Measurements from ENCODE around the gene TNS2. TPM values are rescaled to one million over a fixed set of nuclear protein-coding genes. Genes with fewer than 3 reads are reported as not detected.

TNS2 gene
- total and polyA plus RNA-seq, 2 of the 13 experiments (the other 11 are each of a cell fraction or from before 2014, with no cell fraction given) = 8.9 to 20.4 TPM

GRCh38 chr12:53046655-53047220 is 3.1 kb upstream of the TNS2 start (continued):
- TF ChIP-seq, protein P1, sequence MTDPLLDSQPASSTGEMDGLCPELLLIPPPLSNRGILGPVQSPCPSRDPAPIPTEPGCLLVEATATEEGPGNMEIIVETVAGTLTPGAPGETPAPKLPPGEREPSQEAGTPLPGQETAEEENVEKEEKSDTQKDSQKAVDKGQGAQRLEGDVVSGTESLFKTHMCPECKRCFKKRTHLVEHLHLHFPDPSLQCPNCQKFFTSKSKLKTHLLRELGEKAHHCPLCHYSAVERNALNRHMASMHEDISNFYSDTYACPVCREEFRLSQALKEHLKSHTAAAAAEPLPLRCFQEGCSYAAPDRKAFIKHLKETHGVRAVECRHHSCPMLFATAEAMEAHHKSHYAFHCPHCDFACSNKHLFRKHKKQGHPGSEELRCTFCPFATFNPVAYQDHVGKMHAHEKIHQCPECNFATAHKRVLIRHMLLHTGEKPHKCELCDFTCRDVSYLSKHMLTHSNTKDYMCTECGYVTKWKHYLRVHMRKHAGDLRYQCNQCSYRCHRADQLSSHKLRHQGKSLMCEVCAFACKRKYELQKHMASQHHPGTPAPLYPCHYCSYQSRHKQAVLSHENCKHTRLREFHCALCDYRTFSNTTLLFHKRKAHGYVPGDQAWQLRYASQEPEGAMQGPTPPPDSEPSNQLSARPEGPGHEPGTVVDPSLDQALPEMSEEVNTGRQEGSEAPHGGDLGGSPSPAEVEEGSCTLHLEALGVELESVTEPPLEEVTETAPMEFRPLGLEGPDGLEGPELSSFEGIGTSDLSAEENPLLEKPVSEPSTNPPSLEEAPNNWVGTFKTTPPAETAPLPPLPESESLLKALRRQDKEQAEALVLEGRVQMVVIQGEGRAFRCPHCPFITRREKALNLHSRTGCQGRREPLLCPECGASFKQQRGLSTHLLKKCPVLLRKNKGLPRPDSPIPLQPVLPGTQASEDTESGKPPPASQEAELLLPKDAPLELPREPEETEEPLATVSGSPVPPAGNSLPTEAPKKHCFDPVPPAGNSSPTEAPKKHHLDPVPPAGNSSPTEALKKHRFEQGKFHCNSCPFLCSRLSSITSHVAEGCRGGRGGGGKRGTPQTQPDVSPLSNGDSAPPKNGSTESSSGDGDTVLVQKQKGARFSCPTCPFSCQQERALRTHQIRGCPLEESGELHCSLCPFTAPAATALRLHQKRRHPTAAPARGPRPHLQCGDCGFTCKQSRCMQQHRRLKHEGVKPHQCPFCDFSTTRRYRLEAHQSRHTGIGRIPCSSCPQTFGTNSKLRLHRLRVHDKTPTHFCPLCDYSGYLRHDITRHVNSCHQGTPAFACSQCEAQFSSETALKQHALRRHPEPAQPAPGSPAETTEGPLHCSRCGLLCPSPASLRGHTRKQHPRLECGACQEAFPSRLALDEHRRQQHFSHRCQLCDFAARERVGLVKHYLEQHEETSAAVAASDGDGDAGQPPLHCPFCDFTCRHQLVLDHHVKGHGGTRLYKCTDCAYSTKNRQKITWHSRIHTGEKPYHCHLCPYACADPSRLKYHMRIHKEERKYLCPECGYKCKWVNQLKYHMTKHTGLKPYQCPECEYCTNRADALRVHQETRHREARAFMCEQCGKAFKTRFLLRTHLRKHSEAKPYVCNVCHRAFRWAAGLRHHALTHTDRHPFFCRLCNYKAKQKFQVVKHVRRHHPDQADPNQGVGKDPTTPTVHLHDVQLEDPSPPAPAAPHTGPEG (CRISPR knock-in tag; IDR thresholded peaks at IDR 0.05) = 0 out of 2 replicates have a peak, but pooled peaks have one; percentile 50
- TF ChIP-seq, protein P2, sequence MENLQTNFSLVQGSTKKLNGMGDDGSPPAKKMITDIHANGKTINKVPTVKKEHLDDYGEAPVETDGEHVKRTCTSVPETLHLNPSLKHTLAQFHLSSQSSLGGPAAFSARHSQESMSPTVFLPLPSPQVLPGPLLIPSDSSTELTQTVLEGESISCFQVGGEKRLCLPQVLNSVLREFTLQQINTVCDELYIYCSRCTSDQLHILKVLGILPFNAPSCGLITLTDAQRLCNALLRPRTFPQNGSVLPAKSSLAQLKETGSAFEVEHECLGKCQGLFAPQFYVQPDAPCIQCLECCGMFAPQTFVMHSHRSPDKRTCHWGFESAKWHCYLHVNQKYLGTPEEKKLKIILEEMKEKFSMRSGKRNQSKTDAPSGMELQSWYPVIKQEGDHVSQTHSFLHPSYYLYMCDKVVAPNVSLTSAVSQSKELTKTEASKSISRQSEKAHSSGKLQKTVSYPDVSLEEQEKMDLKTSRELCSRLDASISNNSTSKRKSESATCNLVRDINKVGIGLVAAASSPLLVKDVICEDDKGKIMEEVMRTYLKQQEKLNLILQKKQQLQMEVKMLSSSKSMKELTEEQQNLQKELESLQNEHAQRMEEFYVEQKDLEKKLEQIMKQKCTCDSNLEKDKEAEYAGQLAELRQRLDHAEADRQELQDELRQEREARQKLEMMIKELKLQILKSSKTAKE (CRISPR knock-in tag; IDR thresholded peaks at IDR 0.05; ENCODE audit: borderline replicate concordance) = no peak
- TF ChIP-seq, protein P3, sequence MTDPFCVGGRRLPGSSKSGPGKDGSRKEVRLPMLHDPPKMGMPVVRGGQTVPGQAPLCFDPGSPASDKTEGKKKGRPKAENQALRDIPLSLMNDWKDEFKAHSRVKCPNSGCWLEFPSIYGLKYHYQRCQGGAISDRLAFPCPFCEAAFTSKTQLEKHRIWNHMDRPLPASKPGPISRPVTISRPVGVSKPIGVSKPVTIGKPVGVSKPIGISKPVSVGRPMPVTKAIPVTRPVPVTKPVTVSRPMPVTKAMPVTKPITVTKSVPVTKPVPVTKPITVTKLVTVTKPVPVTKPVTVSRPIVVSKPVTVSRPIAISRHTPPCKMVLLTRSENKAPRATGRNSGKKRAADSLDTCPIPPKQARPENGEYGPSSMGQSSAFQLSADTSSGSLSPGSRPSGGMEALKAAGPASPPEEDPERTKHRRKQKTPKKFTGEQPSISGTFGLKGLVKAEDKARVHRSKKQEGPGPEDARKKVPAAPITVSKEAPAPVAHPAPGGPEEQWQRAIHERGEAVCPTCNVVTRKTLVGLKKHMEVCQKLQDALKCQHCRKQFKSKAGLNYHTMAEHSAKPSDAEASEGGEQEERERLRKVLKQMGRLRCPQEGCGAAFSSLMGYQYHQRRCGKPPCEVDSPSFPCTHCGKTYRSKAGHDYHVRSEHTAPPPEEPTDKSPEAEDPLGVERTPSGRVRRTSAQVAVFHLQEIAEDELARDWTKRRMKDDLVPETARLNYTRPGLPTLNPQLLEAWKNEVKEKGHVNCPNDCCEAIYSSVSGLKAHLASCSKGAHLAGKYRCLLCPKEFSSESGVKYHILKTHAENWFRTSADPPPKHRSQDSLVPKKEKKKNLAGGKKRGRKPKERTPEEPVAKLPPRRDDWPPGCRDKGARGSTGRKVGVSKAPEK (CRISPR knock-in tag; IDR thresholded peaks at IDR 0.05; ENCODE audit: borderline replicate concordance) = no peak
- TF ChIP-seq TRIM24 (CRISPR knock-in tag; IDR thresholded peaks at IDR 0.05) = no peak
- TF ChIP-seq ZNF256 (CRISPR knock-in tag; conservative IDR thresholded peaks at IDR 0.05) = no peak
- TF ChIP-seq PPARG (CRISPR knock-in tag; conservative IDR thresholded peaks at IDR 0.05) = no peak
- no peak for TF ChIP-seq ARNTL (CRISPR knock-in tag; IDR thresholded peaks at IDR 0.05)
- no peak for TF ChIP-seq ZFP36L1 (CRISPR knock-in tag; IDR thresholded peaks at IDR 0.05)
- no peak for TF ChIP-seq WIZ (CRISPR knock-in tag; IDR thresholded peaks at IDR 0.05)
- TF ChIP-seq MXD3 (CRISPR knock-in tag; IDR thresholded peaks at IDR 0.05) = no peak; the same call in 1 of the 2 replicates
- peak; percentile 52; the same call in 1 of the 2 replicates for TF ChIP-seq MEIS1 (CRISPR knock-in tag; IDR thresholded peaks at IDR 0.05; ENCODE audit: borderline replicate concordance)
- TF ChIP-seq SATB2 (CRISPR knock-in tag; IDR thresholded peaks at IDR 0.05) = no peak
- no peak for TF ChIP-seq ZNF282 (IDR thresholded peaks at IDR 0.05; ENCODE audit: partially characterized antibody)
- no peak for TF ChIP-seq REPIN1 (CRISPR knock-in tag; IDR thresholded peaks at IDR 0.05; ENCODE audit: borderline replicate concordance, low read depth)
- no peak for TF ChIP-seq KLF13 (CRISPR knock-in tag; IDR thresholded peaks at IDR 0.05)
- no peak for TF ChIP-seq HDAC2 (CRISPR knock-in tag; IDR thresholded peaks at IDR 0.05)
- no peak for TF ChIP-seq HOXA9 (CRISPR knock-in tag; IDR thresholded peaks at IDR 0.05; ENCODE audit: borderline replicate concordance)

All from HepG2 (cell line).